Stomach (tissue), 9 donors: Measurements from ENCODE around the gene TRIM37. TPM values are rescaled to one million over a fixed set of nuclear protein-coding genes. Genes with fewer than 3 reads are reported as not detected.
"Not testable (repeated sequence)": the region's sequence is repeated elsewhere in the genome, so short reads cannot be mapped to it uniquely, and the experiment has no call there.

Experiments
- DNase-seq, 2 donors: peaks; one replicate each; pipeline versions ENCODE4 v3.0.0 to v3.0.0-alpha.2; 2013 to 2019
- H3K27ac ChIP-seq, 5 donors: fragments of 200-600 bp in 4 of 5; sonication (generic) in 4 of 5; one replicate each; pipeline ENCODE4 v1.5.1; 2013 to 2019; ENCODE audit warnings: mild to moderate bottlenecking in 1 of 5, moderate library complexity in 1 of 5
- H3K27me3 ChIP-seq, 3 donors: fragments of 200-600 bp; sonication (generic); one replicate each; pipeline ENCODE4 v1.5.1; 2017 to 2019; ENCODE audit warnings: mixed run types in 1 of 3
- H3K36me3 ChIP-seq, 4 donors: fragments of 200-600 bp; sonication (generic); 1 replicate in 3 of 4; 2 replicates in 1 of 4; pipeline ENCODE4 v1.5.1; 2016 to 2019
- H3K4me1 ChIP-seq, 4 donors: fragments of 200-600 bp; sonication (generic); one replicate each; pipeline ENCODE4 v1.5.1; 2016 to 2019
- H3K4me3 ChIP-seq, 4 donors: fragments of 200-600 bp; sonication (generic) in 3 of 4; one replicate each; pipeline ENCODE4 v1.5.1; 2016 to 2019; ENCODE audit warnings: mild to moderate bottlenecking in 1 of 4
- H3K9me3 ChIP-seq, 4 donors: fragments of 200-600 bp; sonication (generic); one replicate each; pipeline ENCODE4 v1.5.1; 2016 to 2019
- EP300 ChIP-seq: sonication (generic); formaldehyde crosslinking; IDR thresholded peaks from one replicate; pipeline ENCODE4 v1.6.1; 2017; ENCODE audit warnings: antibody characterized with exemption
- POLR2A ChIP-seq, 4 donors: fragments of 450-650 bp; IDR thresholded peaks; one replicate each; pipeline ENCODE4 v1.6.1; 2016; ENCODE audit warnings: antibody characterized with exemption in 4 of 4, control low read depth in 2 of 4, mild to moderate bottlenecking in 1 of 4, moderate library complexity in 1 of 4
- POLR2AphosphoS5 ChIP-seq, 3 donors: sonication (generic); formaldehyde crosslinking; IDR thresholded peaks; one replicate each; pipeline ENCODE4 v1.6.1; 2016; ENCODE audit warnings: antibody characterized with exemption in 3 of 3
- WGBS, 5 donors: extraction: QIAGEN DNeasy Blood & Tissue Kit in 3 of 5; methylation state at CpG; one replicate each; pipeline versions ENCODE4 v1.1.5 to v1.1.7; 2013 to 2018; 5-methylcytosine and 5-hydroxymethylcytosine counted together
- intact Hi-C: fragments of 100-400 bp; cut with DNase I; formaldehyde crosslinking; loops from one replicate; pipeline ENCODE4 v1.15.1; 2023; ENCODE audit warnings: low total_unique reads
- polyA plus RNA-seq, 3 donors: library from polyadenylated mRNA; stranded (reverse); fragments of 200-250 nt; gene quantifications; one replicate each; pipeline ENCODE4 v1.2.3, GENCODE V29; 2013
- total RNA-seq, 5 donors: library from RNA; depleted of rRNA; stranded (reverse); fragments of >200 nt; gene quantifications; one replicate each; pipeline versions ENCODE4 v1.1.0 to v1.2.3, GENCODE V29; 2014 to 2016
- TF ChIP-seq, protein P1 (sequence below), 7 experiments: fragments of 450-650 bp in 4 of 7; fragments of 200-600 bp in 3 of 7; sonication (generic) in 3 of 7; IDR thresholded peaks; one replicate each; pipeline ENCODE4 v1.5.1; 2016 to 2019; ENCODE audit warnings: antibody characterized with exemption in 7 of 7, control low read depth in 2 of 7, mild to moderate bottlenecking in 1 of 7
- donor health status: healthy with polysubstance abuse.
- donor health status: Bipolar disorder and iron deficiency.
- donor health status: healthy.

Gene TRIM37
- total and polyA plus RNA-seq, 8 donors = 4.9 to 68.7 (median 29.0) TPM

DNA sequence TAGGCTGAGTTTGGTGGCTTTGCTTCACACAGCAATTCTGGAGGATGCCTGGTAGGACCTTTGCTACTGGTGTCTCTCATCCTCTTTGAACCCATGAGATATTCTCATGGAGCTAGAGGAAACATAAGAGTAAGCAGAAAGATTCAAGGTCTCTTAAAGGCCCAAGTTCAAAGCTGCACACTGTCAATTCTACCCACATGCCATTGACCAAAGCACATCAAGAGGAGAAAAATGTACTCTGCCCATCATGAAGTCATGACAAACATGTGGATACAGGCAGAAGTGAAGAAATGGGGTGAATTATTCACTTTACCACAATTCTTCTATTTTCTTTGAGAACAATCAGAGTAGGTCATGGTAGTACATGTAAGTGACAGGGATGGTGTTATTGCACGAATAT lies 35.2 kb upstream of the TRIM37 start:
- 94 to 100% (median 100%) methylated on average over 1 of the region's 1 CpG for WGBS, 5 donors
- Histone ChIP-seq H3K9me3 (no peaks in the 10 kb centered on the region), H3K36me3 (no peaks in the 10 kb centered on the region), H3K27me3 (no peaks in the 10 kb centered on the region), H3K27ac (no peak overlapping the region), H3K4me3 (no peak overlapping the region), H3K4me1 (no peaks in the 10 kb centered on the region)
- no peak for DNase-seq
- TF ChIP-seq, protein P1, sequence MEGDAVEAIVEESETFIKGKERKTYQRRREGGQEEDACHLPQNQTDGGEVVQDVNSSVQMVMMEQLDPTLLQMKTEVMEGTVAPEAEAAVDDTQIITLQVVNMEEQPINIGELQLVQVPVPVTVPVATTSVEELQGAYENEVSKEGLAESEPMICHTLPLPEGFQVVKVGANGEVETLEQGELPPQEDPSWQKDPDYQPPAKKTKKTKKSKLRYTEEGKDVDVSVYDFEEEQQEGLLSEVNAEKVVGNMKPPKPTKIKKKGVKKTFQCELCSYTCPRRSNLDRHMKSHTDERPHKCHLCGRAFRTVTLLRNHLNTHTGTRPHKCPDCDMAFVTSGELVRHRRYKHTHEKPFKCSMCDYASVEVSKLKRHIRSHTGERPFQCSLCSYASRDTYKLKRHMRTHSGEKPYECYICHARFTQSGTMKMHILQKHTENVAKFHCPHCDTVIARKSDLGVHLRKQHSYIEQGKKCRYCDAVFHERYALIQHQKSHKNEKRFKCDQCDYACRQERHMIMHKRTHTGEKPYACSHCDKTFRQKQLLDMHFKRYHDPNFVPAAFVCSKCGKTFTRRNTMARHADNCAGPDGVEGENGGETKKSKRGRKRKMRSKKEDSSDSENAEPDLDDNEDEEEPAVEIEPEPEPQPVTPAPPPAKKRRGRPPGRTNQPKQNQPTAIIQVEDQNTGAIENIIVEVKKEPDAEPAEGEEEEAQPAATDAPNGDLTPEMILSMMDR (IDR thresholded peaks at IDR 0.05) = no peak
- TF ChIP-seq POLR2AphosphoS5 (IDR thresholded peaks at IDR 0.05) (no peak), POLR2A (IDR thresholded peaks at IDR 0.05) (no peak), EP300 (no peak)
- intact Hi-C loops = no loop called here

GRCh38 chr17:59139939-59140338 lies 33.3 kb upstream of the TRIM37 start:
- H3K4me3 ChIP-seq = no peak overlapping the region
- H3K9me3 ChIP-seq = no peaks in the 10 kb centered on the region
- no peak overlapping the region for H3K27ac ChIP-seq
- no peak for TF ChIP-seq EP300
- no peak for TF ChIP-seq POLR2AphosphoS5 (IDR thresholded peaks at IDR 0.05)
- TF ChIP-seq, protein P1 (IDR thresholded peaks at IDR 0.05) = no peak
- TF ChIP-seq POLR2A (IDR thresholded peaks at IDR 0.05) = no peak
- 88 to 96% (median 91%) methylated on average over 4 of the region's 4 CpGs for WGBS, 5 donors
- H3K27me3 ChIP-seq = no peaks in the 10 kb centered on the region
- DNase-seq = no peak
- H3K36me3 ChIP-seq = no peaks in the 10 kb centered on the region
- intact Hi-C loops = no loop called here
- no peaks in the 10 kb centered on the region for H3K4me1 ChIP-seq

DNA sequence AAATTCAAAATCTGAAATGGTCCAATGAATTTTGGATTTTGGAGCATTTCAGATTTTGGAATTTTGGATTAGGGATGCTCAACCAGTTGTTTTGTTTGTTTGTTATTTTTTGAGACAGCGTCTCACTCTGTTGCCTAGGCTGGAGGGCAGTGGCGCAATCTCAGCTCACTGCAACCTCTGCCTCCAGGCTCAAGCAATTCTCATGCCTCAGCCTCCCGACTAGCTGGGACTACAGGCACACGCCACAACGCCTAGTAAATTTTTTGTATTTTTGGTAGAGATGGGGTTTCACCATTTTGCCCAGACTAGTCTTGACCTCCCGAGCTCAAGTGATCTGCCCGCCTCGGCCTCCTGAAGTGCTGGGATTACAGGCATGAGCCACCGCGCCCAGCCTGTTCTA lies 31.7 kb upstream of the TRIM37 start:
- H3K4me3 ChIP-seq, intact Hi-C loops, H3K36me3 ChIP-seq, H3K27me3 ChIP-seq, H3K27ac ChIP-seq, H3K9me3 ChIP-seq, H3K4me1 ChIP-seq, DNase-seq: not testable (repeated sequence)
- 92 to 96% (median 96%) methylated on average over 10 of the region's 10 CpGs for WGBS, 5 donors

- WGBS, 5 donors = 70 to 88% (median 81%) methylated on average over 1 of the region's 1 CpG
- no peak for DNase-seq
- H3K9me3 ChIP-seq = no peaks in the 10 kb centered on the region
- H3K36me3 ChIP-seq = peaks cover 0 to 24% (median 18%) of the 10 kb centered on the region in 4 donors
- no peaks in the 10 kb centered on the region for H3K4me1 ChIP-seq
- intact Hi-C loops = no loop called here
- no peaks in the 10 kb centered on the region for H3K27me3 ChIP-seq
- H3K27ac ChIP-seq = no peak overlapping the region
- no peak for TF ChIP-seq EP300
- TF ChIP-seq POLR2A (IDR thresholded peaks at IDR 0.05) = no peak
- TF ChIP-seq, protein P1 (IDR thresholded peaks at IDR 0.05) = no peak
- no peak for TF ChIP-seq POLR2AphosphoS5 (IDR thresholded peaks at IDR 0.05)
- H3K4me3 ChIP-seq = no peak overlapping the region
Measured at GRCh38 chr17:59131131-59131530, 24.5 kb upstream of the TRIM37 start.

DNA sequence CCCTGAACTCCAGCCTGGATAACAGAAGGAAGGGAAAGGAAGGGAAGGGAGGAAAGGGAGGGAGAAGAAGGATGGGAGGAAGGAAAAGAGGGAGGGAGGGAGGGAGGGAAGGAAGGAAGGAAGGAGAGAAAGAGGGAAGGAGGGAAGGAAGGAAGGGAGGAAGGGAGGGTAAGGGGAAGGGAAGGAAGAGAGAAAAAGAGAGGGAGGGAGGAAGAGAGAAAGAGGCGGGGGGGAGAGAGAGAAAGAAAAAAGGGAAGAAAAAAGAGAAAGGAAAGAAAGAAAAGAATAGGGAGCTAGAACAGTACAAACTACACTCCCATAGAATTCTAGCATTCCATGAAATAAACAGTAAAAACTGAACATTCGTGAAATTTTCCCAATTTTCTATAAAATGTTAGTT lies 23.1 kb upstream of the TRIM37 start:
- no peak overlapping the region for H3K27ac ChIP-seq
- peaks cover 0 to 24% (median 18%) of the 10 kb centered on the region in 4 donors for H3K36me3 ChIP-seq
- H3K4me1 ChIP-seq = no peaks in the 10 kb centered on the region
- 48 to 99% (median 49%) methylated on average over 2 of the region's 2 CpGs for WGBS, 5 donors
- no peak for DNase-seq
- H3K4me3 ChIP-seq = no peak overlapping the region
- H3K27me3 ChIP-seq = no peaks in the 10 kb centered on the region
- intact Hi-C loops = no loop called here
- H3K9me3 ChIP-seq = no peaks in the 10 kb centered on the region
- TF ChIP-seq POLR2AphosphoS5 (IDR thresholded peaks at IDR 0.05) (no peak), EP300 (no peak), POLR2A (IDR thresholded peaks at IDR 0.05) (no peak)
- TF ChIP-seq, protein P1 (IDR thresholded peaks at IDR 0.05) = no peak
